HG03342 (cell line): ENCODE measurements around the gene CTF1.

Experiments used
- ATAC-seq: cut with Tn5 transposase; IDR thresholded peaks from one replicate; pipeline ENCODE4 v1.9.1; 2021; ENCODE audit warnings: mild to moderate bottlenecking, moderate library complexity; ENCODE audit not compliant: unreplicated experiment

Gene CTF1

GRCh38 chr16:30904114-30904780 is 7.8 kb downstream of the CTF1 start:
- no peak for ATAC-seq

GRCh38 chr16:30907064-30907463 is 10.7 kb downstream of the CTF1 start:
- ATAC-seq = no peak

GRCh38 chr16:30910427-30911029 is 14.1 kb downstream of the CTF1 start:
- ATAC-seq = no peak

GRCh38 chr16:30912794-30913412 is 16.5 kb downstream of the CTF1 start:
- no peak for ATAC-seq

- no peak for ATAC-seq
Observed at GRCh38 chr16:30914830-30915229, 18.4 kb downstream of the CTF1 start.

- ATAC-seq = no peak
Observed at GRCh38 chr16:30918614-30919013, 22.2 kb downstream of the CTF1 start.

GRCh38 chr16:30920891-30921290 is 24.5 kb downstream of the CTF1 start:
- ATAC-seq = no peak

GRCh38 chr16:30921459-30921747 is 25.0 kb downstream of the CTF1 start:
- no peak for ATAC-seq

GRCh38 chr16:30921748-30922419 is 25.5 kb downstream of the CTF1 start:
- no peak for ATAC-seq

GRCh38 chr16:30922420-30922959 is 26.1 kb downstream of the CTF1 start:
- ATAC-seq = peak; percentile 68

- ATAC-seq = peak; percentile 70
Observed at GRCh38 chr16:30922960-30923535, 26.6 kb downstream of the CTF1 start.

GRCh38 chr16:30923554-30924075 is 27.2 kb downstream of the CTF1 start, which contains the start of gene FBXL19:
Gene FBXL19 (plus strand): TSS chr16:30923572. CDS start chr16:30925755, 2,183 bp downstream.
- no peak for ATAC-seq

GRCh38 chr16:30924076-30924912 is 27.9 kb downstream of the CTF1 start:
- no peak for ATAC-seq

GRCh38 chr16:30924913-30925631 is 28.7 kb downstream of the CTF1 start:
- no peak for ATAC-seq

- no peak for ATAC-seq
Observed at GRCh38 chr16:30925632-30925987, 29.2 kb downstream of the CTF1 start.

- no peak for ATAC-seq
Observed at GRCh38 chr16:30925995-30926811, 29.8 kb downstream of the CTF1 start.

- no peak for ATAC-seq
Observed at GRCh38 chr16:30926937-30927788, 30.7 kb downstream of the CTF1 start.
